Kidney tubule cell (primary cell): ENCODE data around the gene CLASP1.
A peak's percentile ranks its signal among the peaks of the same experiment; 100 is the strongest.
"Not testable (repeated sequence)": the region's sequence is repeated elsewhere in the genome, so short reads cannot be mapped to it uniquely, and the experiment has no call there.

Experiments
- DNase-seq: peaks from one replicate; pipeline ENCODE4 v3.0.0-alpha.2; 2018; ENCODE audit warnings: low spot score

Gene CLASP1

DNA sequence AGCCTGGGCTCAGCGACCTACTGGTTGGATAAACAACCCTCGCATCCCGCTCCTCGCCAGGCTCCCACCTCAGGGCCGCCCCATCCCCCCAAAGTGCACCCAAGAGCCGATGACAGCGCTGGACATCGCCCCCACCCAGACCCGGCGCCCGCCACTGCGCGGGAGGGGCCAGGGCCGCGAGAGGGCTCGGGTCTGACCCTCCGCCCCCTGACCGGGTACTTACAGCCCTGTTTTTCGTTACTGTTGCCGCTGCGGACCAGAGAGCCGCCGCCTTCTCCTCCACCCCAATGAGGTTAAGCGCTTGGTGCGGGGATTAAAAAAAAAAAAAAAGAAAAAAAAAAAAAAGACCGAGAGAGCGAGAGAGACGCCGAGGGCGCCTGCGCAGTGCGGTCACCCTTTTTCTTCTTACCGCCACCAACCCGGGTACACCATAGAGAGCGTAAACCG is at the start of gene CLASP1:
TSS of gene CLASP1 (minus strand) at position 314 of the 447 bp plus-strand sequence. CDS start 43,567 bp downstream, outside the sequence.
- DNase-seq: no peak

DNA sequence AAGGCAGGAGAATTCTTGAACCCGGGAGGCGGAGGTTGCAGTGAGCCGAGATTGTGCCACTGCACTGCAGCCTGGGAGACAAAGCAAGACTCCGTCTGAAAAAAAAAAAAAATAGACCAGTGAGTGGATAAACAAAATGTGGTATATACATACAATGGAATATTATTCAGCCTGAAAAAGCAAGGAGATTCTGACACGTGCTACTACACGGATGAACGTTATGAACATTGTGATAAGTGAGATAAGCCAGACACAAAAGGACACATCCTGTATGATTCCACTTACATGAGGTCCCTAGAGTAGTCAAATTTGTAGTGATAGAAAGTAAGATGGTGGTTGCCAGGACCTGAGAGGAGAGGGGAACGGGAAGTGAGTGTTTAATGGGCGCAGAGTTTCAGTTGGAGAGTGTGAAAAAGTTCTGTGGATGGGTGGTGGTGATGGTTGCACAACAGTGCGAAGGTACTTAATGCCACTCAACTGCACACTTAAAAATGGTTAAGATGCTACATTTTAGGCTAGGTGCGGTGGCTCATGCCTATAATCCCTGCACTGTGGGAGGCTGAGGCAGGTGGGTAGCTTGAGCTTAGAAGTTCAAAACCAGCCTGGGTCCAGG is 49.2 kb upstream of the CLASP1 start:
- no peak for DNase-seq

DNA sequence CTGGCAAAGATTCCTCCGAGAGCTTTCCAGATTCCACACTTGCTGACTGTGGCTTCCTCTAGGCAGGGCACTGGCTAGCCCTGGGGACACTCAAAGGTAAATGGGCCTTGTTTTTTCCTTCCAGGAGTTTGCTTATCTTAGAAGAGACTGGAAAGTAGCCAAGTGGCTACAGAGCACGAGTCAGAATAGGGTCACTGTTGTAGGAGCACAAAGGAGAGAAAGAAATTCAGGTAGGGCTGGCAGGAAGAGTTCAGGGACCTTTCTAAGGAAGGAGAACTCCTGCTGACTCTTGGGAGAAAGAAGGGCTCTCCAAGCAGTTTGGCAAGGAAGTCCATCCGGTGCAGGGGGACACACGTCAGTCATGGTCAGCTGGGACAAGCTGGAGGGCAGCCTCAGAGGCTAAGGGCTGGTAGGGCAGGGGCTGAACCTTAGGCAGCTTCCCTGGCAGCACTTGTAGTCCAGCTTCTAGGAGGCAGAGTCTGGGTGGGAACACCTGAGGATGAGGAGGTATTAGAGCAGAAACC is 47.9 kb upstream of the CLASP1 start:
- DNase-seq: peak; percentile 74

DNA sequence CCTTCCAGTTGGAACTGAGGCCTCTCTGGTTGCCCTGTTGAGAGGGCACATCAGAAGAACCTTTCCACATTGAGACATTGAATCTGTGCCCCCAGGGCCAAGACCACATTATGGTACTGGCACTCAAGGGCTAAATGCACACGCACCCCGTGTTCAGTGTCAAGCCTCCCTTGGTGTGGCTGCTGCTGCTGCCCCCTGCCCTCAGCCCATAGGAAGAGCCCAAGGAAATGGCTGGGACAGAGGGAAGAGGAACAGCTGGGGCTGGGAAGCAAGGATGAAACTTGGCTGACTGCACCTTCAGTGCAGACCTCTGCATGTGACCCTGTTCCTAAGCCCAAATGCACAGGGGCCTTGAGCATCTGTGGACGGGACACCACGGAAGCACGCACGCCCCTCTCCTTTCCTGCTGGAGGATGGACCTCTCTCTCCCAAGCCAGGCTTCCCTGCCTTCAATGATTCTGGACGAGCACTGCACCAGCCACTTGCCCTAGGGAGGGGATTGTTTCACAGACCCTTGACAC is 47.2 kb upstream of the CLASP1 start:
- no peak for DNase-seq

DNA sequence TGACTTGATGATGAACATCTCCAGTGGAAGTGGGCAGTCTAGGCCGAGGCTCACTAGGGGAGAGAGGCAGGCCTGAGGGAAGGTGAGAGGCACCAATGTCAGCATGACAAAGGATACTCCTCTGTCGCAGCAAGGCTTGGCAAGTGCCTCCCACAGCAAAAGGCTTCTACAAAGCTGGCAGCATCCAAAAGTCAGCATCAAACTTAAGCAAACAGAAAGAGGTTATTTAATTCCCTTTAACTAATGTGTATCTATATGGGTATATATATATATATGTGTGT is 45.8 kb upstream of the CLASP1 start:
- DNase-seq: no peak

DNA sequence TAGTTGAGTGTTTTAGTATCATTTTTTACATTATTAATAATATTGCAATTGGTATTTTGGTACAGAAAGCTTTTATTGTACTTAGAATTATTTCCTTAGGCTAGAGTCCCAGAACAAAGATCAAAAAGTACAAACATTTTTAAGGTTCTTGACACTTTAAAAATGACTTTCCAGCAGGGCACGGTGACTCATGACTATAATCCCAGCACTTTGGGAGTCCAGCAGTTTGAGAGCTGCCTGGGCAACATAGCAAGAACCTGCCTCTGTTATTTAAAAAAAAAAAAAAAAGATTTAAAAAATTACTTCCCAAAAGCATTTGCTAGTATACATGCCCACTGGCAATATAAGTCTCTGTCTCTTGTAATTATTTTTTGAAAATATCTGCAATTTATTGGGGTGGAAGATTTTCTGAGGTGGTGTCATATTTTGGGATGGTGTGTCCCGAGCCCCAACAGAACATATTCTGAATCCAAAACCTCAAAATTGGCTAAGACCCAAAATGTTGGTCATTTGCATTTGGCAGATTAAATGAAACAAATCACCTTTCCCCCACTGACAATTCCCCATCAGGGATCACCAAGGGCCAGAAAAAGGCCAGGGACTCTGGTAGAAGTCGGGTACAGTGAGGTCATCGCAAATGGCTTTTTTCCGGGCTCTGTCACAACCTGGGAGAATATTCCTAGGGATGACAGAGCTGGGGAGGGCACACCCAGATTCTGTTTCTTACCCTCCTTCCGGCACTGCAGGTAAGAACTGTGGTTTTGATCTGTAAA is 45.3 kb upstream of the CLASP1 start:
- DNase-seq: peak; percentile 43

DNA sequence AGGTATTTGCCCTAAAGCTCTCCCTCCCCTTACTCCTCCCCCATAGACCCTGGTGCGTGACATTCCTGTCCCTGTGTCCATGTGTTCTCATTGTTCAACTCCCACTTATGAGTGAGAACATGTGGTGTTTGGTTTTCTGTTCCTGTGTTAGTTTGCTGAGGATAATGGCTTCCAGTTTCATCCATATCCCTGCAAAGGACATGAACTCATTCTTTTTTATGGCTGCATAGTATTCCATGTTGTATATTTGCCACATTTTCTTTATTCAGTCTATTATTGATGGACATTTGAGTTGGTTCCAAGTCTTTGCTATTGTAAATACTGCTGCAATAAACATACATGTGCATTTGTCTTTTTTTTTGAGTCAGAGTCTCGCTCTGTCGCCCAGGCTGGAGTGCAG is 41.3 kb upstream of the CLASP1 start:
- DNase-seq: not testable (repeated sequence)

DNA sequence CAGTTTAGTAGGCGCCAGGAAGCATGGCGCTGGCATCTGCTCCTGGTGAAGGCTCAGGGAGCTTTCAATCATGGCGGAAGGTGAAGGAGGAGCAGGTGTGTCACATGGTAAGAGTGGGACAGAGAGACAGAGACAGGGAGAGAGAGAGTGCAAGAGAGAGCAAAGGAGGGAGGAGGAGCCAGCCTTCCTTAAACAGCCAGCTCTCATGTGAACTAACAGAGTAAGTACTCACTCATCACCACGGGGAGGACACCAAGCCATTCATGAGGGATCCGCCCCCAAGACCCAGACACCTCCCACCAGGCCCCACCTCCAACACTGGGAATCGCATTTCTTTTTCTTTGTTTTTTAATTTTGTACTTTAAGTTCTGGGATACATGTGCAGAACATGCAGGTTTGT is 40.8 kb upstream of the CLASP1 start:
- DNase-seq: no peak

DNA sequence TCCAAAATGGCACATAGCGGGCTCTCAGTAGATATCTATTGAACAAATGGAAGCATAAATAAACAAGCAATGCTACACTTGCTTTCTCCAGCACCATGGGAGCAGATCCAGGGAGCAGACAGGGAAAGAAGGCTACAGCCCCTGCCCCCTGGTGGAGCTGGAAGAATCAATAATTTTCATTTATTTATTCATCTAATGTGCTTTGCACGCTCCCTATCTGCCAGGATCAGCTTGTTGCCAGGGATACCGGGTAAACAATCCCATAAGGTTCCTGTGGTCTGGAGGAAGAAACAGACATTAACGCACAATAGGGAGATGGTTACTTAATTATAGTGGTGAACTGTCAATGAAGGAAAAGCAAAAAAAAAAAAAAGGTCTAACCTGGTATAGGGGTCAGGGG is 40.1 kb upstream of the CLASP1 start:
- DNase-seq: peak; percentile 33

DNA sequence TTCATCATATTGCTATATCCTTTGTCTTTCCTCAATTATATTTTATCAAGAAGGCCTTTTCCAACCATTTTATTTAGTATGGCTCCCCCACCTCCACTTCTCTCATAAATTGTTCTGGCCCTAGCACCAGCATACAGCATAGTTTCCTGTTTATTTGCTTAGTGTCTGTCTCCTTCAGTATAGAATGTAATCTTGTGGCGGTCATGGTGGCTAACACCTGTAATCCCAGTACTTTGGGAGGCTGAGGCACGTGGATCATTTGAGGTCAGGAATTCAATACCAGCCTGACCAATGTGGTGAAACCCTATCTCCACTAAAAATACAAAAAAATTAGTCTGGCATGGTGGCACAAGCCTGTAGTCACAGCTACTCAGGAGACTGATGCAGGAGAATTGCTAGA is 39.6 kb upstream of the CLASP1 start:
- no peak for DNase-seq

DNA sequence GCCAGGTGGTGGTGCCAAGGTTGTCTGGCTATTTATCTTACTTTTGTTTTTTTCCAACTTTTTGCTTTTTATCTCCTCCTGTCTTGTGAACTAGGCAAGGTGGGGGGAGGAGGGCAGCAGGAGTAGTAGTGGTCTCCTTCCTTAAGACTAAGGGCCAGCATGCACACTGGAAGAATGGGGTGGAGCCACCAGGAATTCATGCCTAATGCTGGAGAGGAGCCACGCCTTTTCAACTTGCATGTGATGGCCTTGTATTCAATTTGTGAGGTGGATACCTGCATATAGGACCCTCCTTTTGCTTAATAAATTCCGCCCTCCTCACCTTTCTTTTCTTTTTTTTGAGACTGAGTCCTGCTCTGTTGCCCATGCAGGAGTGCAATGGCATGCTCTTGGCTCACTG is 37.6 kb upstream of the CLASP1 start:
- no peak for DNase-seq

DNA sequence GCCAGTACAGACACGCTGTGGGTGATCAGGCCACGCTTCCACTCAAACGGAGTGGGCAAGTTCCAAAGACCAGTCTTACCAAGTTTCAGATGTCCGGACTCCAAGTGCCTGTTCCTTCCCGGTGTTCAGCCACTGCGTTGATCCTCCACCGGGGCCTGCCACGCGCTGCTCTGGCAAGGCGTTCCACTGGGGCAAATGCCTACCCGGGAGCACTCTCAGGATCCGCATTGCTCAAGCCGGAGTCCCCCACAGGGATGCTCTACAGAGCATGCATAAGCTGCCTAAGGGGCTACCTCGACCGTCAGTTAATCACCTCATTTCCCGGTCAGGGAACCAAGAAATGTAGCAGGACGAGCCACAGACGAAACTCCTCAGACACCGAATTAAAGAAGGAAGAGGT is 37.0 kb upstream of the CLASP1 start:
- no peak for DNase-seq

DNA sequence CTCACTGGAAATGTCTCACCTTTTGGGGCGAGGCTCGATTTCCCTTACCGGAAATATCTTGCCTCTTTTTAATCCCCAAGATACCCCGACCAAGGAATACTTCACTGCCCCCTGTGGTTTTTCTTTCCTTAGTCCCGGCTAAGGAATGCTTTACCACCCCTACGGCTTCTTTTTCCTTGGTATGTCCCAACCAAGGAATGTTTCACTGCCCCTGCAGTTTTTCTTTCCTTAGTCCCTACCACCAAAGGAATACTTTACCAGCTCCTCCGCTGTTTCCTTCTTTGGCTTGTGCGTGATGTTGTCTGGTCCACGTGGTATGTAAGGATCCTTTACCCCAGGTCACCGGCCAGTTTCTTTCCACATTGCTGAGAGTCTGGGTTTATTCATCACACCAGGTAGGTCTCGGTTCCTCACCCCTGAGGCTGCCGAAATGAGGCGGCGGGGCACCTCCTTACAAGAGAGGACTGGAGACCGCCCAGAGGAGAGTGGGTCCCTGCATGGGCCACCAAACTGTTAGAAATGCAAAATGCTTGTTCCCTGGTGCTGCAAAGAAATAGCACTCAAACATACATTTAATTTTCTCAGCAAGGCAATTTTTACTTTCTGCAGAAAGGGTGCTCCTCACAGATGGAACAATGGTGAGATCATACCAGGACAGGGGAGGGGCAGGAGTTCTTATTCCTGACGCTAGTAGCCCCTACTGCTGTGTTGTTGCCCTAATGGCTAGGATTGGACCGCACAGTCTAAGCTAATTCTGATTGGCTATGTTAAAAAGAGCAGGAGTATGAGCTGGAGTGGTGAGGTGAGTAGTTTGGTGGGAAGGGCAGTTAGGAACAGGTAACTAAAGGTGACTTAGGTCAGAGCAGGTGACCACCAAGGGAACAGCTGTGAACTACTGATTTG is 33.4 kb upstream of the CLASP1 start:
- DNase-seq: no peak

DNA sequence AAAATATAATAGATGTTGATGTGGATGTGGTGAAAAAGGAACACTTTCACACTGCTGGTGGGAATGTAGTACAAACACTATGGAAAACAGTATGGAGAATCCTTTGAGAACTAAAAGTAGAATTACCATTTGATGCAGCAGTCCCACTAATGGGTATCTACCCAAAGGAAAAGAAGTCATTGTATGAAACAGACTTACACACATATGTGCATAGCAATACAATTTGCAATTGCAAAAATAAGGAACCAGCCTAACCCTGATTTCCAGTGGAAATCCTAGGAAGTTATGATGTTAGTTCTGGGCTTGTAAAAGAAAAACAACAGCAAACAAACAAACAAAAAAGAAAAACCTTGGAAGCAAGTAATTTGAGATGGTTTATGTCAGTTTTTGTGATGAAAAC is 28.6 kb upstream of the CLASP1 start:
- DNase-seq: no peak

DNA sequence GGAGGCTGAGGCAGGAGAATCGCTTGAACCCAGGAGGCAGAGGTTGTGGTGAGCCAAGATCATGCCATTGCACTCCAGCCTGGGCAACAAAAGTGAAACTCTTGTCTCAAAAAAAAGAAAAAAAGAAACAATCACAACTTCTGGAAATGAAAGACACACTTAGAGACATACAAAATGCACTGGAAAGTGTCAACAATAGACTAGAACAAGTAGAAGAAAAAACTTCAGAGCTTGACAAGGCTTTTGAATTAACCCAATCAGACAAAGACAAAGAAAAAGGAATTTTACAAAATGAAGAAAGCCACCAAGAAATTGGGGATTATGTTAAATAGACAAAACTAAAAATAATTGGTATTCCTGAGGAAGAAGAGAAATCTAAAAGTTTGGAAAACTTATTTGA is 22.4 kb upstream of the CLASP1 start:
- DNase-seq: not testable (repeated sequence)

DNA sequence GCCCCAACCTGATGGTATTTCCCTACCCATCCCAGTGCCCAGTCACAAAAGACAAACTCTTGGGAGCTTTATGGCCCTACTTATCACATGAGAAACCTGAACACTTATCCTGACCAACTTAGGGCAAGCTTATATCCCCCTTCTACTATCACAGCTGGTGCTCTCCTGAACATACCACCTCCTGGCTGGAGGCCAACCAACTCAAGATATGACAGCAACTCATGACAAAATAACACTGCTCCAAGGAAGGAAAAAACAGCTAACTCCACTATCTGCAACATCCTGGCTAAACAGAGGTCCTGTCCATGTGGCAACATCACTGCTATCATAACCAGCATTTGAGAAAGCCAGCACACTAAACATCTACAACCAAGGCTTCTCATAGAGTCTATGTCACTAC is 20.9 kb upstream of the CLASP1 start:
- no peak for DNase-seq

DNA sequence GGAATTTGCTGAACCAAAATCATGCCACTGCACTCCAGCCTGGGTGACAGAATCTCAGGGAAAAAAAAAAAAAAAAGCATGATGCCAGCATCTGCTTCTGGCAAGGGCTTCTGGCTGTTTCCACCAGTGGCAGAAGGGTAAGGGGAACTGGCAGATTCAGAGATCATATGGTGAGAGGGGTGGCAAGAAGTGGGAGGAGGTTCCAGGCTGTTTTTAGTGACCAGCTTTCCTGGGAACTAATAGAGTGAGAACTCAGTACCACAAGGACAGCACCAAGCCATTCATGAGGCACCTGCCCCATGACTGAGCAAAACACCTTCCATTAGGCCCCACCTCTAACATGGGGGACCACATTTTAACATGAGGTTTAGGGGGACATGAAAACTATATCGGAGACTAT is 18.4 kb upstream of the CLASP1 start:
- no peak for DNase-seq

DNA sequence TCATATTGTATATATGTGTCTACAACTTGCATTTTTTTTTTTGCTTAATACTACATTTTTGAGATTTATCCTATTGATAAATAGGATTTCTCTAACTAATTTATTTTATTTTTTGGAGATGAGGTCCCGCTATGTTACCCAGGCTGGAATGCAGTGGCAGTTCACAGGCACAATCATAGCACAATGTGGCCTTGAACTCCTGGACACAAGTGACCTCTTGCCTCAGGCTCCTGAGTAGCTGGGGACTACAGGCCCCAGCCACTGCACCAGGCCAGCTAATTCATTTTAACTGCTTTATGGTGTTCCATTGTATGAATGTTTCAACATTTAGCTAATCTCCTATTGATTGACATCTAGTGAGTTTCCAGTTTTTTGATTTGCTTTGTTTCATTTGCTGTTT is 16.8 kb upstream of the CLASP1 start:
- no peak for DNase-seq

DNA sequence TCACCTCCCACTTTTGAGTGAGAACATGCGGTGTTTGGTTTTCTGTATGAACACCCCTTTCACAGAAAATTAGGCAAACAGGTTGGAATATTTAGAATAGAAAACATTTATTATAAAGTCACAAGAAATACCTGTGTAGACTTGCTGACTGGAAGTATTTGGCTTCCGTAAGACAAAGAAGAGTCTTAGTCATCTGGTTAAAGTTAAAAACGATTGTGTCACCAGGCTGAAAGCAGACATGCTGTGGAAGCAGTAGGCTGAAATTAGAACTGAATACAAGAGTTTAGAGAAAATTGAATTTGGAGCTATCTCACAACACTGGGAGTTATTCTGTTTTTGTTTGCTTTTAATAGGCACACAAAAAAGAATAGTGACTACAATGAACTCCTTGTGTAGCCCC is 16.2 kb upstream of the CLASP1 start:
- peak; percentile 69 for DNase-seq

DNA sequence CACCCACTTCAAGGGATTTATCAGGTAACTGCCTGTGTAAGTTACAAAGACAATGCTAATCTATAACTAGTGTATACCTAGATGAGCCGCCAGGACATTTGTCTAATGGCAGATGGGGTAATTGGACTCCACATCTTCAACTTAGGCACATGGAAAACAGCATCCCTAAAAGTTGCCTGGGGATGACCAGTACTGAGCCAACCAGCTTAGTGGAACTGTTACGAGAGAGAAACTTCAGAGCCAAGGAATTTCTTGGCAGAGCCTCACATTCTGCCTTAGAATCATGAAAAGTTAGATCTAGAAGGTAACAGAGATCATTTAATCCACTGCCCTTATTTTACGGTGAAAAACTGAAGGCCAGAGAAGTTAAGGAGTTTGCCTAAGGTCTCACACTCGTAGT is 15.5 kb upstream of the CLASP1 start:
- no peak for DNase-seq

DNA sequence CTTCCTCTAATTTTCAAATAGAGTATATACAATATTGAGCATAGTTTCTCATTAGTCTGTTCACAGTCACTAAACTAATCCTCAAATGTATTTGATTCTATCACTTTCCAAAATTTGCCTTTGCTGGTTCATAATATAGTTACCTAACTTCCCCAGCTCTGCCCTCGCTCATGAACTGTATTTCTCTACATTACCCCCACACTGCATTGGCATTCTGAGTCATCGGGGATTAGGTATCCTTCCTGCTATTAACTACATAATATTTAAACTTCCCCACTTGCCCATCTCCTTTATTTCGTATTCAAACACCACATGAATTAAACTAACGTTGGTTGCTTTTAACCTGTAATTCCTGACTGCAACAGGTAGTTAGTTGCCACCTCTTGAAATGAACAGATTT is 14.8 kb upstream of the CLASP1 start:
- peak; percentile 46 for DNase-seq

DNA sequence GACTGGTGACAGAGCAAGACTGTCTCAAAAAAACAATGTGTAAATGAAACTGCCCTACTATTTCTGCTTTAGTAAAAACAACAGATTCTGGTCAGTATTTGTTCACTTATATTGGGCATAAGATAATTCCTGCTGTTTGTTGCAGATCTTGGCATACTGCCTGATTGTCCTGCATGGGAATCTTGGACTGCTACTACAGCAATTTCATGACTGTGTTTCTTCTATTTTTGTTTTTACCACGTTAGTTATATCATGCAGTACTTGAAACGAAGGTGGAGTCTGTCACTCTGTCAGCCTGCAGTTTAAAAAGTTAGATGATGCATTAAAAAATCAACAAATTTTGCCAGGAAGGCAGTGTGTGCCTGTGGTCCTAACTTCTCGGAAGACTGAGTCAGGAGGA is 14.2 kb upstream of the CLASP1 start:
- DNase-seq: no peak

DNA sequence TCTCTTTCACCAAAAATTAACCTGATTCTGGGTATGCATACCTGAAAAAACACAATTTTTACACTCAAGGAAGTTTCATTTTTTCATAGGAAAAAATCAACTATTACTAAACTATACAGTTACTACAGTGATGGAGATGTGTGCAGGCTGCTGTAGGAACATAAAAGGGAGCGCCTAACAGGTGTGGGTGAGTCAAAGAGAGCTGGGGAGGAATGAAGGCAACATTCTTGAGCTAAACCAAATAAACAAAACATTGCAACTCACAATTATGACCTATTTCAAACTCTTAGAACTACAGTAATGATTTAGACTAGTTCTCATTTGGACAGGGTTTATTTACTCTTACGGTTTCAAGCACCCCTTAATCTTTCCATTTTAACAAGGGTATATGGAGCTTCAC is 13.4 kb upstream of the CLASP1 start:
- no peak for DNase-seq
